ENCODE results near the gene GNRHR.

- TF ChIP-seq USF2 (IDR thresholded peaks at IDR 0.05; ENCODE audit: borderline replicate concordance, low read depth, low read length) (no peak), EP300 (IDR thresholded peaks at IDR 0.05; ENCODE audit: borderline replicate concordance in 1 of 2, low read depth in 1 of 2, low read length in 1 of 2) (no peak), REST (IDR thresholded peaks at IDR 0.05; ENCODE audit: low read depth, low read length) (no peak)
Measured at GRCh38 chr4:67712650-67713528, 41.3 kb downstream of the GNRHR start.

Measured in SK-N-SH (cell line).